Measurements from ENCODE around the gene DLG2. TPM values are rescaled to one million over a fixed set of nuclear protein-coding genes. Genes with fewer than 3 reads are reported as not detected.

DLG2 gene
- total and polyA plus RNA-seq, 9 of the 15 experiments (the other 6 are each of a cell fraction or from before 2014, with no cell fraction given), result 0.52 to 1.6 (median 0.95) TPM

DNA sequence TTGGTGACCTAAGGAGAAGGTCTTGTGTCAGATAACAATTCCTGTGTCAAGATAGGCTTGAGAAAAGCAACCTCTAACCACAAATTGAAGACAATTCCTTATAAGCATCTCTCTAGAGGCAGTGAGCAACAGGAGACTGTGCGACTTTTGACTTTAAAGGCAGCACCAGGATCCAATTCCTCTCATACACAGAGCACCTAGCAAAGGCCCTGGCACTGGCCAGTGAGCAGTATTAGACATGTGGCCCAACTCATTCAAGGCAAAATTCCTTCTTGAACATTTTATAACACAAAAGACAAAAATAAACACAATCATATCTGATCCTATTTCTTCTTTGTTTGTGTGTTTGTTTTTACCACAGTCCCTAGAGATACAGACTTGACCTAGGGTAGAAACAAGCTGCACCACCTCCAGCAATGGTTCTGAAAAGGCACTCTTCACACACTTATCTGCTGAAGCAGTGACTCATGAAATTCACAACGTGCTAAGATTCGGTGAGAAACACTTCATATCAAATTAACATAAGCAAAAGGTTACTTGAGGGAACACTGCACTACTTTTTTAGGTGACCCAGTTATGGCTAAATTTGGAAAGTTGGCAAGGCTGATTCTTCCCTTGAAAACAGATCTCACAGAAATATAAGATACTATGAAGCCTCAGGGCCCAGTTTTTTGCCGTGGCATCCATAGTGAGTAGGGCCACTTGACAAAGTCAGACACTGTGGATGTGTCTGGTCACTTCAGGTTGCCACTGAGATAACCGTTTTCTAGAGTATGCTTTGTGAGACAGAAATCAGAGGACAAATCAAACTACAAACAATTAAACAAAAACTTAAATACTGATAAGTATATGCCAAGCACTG lies 1018.9 kb downstream of the DLG2 start:
- Histone ChIP-seq H3K4me1 (replicated peaks in 1 of 2; ENCODE audit: control insufficient read depth in 2 of 2, insufficient read depth in 2 of 2, low read length in 2 of 2) (no peaks in the 10 kb centered on the region), H3K9me3 (replicated peaks; ENCODE audit: control insufficient read depth, insufficient read depth, low read depth, low read length) (no peaks in the 10 kb centered on the region), H3K9me1 (ENCODE audit: control insufficient read depth, insufficient read depth, low read length) (no peaks in the 10 kb centered on the region), H3K9ac (ENCODE audit: insufficient read depth in 1 of 2, low read depth in 2 of 2, low read length in 2 of 2) (no peak overlapping the region), H4K20me1 (replicated peaks; ENCODE audit: control insufficient read depth, insufficient read depth, low read length) (no peaks in the 10 kb centered on the region), H3K4me2 (ENCODE audit: insufficient read depth, low read length) (no peak overlapping the region), H3K36me3 (ENCODE audit: control insufficient read depth, insufficient read depth, low read length) (no peaks in the 10 kb centered on the region), H3K79me2 (ENCODE audit: control insufficient read depth, insufficient read depth, low read length) (no peaks in the 10 kb centered on the region), H3K4me3 (no peak overlapping the region), H3K27ac (ENCODE audit: extremely low read depth, low read depth, low read length) (no peak overlapping the region), H3K27me3 (ENCODE audit: control insufficient read depth in 2 of 2, insufficient read depth in 2 of 2, low read length in 2 of 2) (no peaks in the 10 kb centered on the region), H2AFZ (ENCODE audit: low read depth, low read length) (no peak overlapping the region)
- DNase-seq (ENCODE audit: extremely low read depth in 1 of 4, low spot score in 3 of 4) (no peak), ATAC-seq (no peak), FAIRE-seq (no peak)
- no TSS peak for BruUV-seq (replicated peaks)
- intact Hi-C loops (cut with micrococcal nuclease) (no loop called here), in situ Hi-C loops (cut with MboI) (no loop called here)
- ChIA-PET POLR2A (no interaction called here), CTCF (ENCODE audit: low intra/inter-chr PET ratio) (no interaction called here)
- WGBS (ENCODE audit: insufficient coverage, low coverage, missing lambda C conversion rate), result 0% methylated on average over 5 of the region's 5 CpGs
- TF ChIP-seq ZNF518B (CRISPR knock-in tag; IDR thresholded peaks at IDR 0.05), result no peak
- TF ChIP-seq KLF6 (CRISPR knock-in tag; IDR thresholded peaks at IDR 0.05; ENCODE audit: borderline replicate concordance), result no peak
- TF ChIP-seq ZNF77 (CRISPR knock-in tag; IDR thresholded peaks at IDR 0.05), result no peak
- TF ChIP-seq ATF4 (CRISPR knock-in tag; IDR thresholded peaks at IDR 0.05), result no peak
- TF ChIP-seq, protein P1, sequence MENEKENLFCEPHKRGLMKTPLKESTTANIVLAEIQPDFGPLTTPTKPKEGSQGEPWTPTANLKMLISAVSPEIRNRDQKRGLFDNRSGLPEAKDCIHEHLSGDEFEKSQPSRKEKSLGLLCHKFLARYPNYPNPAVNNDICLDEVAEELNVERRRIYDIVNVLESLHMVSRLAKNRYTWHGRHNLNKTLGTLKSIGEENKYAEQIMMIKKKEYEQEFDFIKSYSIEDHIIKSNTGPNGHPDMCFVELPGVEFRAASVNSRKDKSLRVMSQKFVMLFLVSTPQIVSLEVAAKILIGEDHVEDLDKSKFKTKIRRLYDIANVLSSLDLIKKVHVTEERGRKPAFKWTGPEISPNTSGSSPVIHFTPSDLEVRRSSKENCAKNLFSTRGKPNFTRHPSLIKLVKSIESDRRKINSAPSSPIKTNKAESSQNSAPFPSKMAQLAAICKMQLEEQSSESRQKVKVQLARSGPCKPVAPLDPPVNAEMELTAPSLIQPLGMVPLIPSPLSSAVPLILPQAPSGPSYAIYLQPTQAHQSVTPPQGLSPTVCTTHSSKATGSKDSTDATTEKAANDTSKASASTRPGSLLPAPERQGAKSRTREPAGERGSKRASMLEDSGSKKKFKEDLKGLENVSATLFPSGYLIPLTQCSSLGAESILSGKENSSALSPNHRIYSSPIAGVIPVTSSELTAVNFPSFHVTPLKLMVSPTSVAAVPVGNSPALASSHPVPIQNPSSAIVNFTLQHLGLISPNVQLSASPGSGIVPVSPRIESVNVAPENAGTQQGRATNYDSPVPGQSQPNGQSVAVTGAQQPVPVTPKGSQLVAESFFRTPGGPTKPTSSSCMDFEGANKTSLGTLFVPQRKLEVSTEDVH (IDR thresholded peaks at IDR 0.05; ENCODE audit: low read depth, partially characterized antibody), result no peak
- TF ChIP-seq TAF15 (IDR thresholded peaks at IDR 0.05; ENCODE audit: low read depth, low read length), result no peak
- TF ChIP-seq ZNF398 (CRISPR knock-in tag; IDR thresholded peaks at IDR 0.05), result no peak
- TF ChIP-seq HDGF (IDR thresholded peaks at IDR 0.05), result no peak
- TF ChIP-seq MCM2 (IDR thresholded peaks at IDR 0.05; ENCODE audit: low read depth), result no peak
- TF ChIP-seq ZNF197 (CRISPR knock-in tag; IDR thresholded peaks at IDR 0.05; ENCODE audit: low read depth), result no peak
- TF ChIP-seq ZNF644 (tag; IDR thresholded peaks at IDR 0.05; ENCODE audit: low read depth), result no peak
- TF ChIP-seq STAT5B (CRISPR knock-in tag; IDR thresholded peaks at IDR 0.05), result no peak

Measured in K562 (cell line).